Esophagus muscularis mucosa (tissue), 4 donors: ENCODE results near the gene PPARA. TPM values are rescaled to one million over a fixed set of nuclear protein-coding genes. Genes with fewer than 3 reads are reported as not detected.

Source experiments
- DNase-seq: peaks from one replicate; pipeline ENCODE4 v3.0.0-alpha.2; 2017; ENCODE audit errors: extremely low spot score
- H3K27ac ChIP-seq, 4 donors: fragments of 200-600 bp; sonication (generic); replicated peaks in 1 of 4; 1 replicate in 3 of 4; 2 replicates in 1 of 4; pipeline ENCODE4 v1.5.1; 2016 to 2019; ENCODE audit warnings: mild to moderate bottlenecking in 1 of 4
- H3K27me3 ChIP-seq, 4 donors: fragments of 200-600 bp; sonication (generic); one replicate each; pipeline versions ENCODE4 v1.5.1 to v1.6.0; 2016 to 2019
- H3K36me3 ChIP-seq, 4 donors: fragments of 200-600 bp; sonication (generic); one replicate each; pipeline ENCODE4 v1.5.1; 2016 to 2019
- H3K4me1 ChIP-seq, 4 donors: fragments of 200-600 bp; sonication (generic); one replicate each; pipeline ENCODE4 v1.5.1; 2016 to 2019
- H3K4me3 ChIP-seq, 4 donors: fragments of 200-600 bp; sonication (generic); 1 replicate in 2 of 4; 2 replicates in 2 of 4; pipeline ENCODE4 v1.5.1; 2016 to 2019; ENCODE audit warnings: mild to moderate bottlenecking in 4 of 4, moderate library complexity in 1 of 4
- H3K9me3 ChIP-seq, 4 donors: fragments of 200-600 bp; sonication (generic); 1 replicate in 3 of 4; 2 replicates in 1 of 4; pipeline ENCODE4 v1.5.1; 2016 to 2019
- CTCF ChIP-seq, 3 experiments: fragments of 200-600 bp in 2 of 3; fragments of 450-650 bp in 1 of 3; sonication (generic) in 2 of 3; IDR thresholded peaks; one replicate each; pipeline ENCODE4 v1.5.1; 2017 to 2019; ENCODE audit warnings: antibody characterized with exemption in 3 of 3, mild to moderate bottlenecking in 2 of 3, moderate library complexity in 1 of 3
- EP300 ChIP-seq: sonication (generic); formaldehyde crosslinking; IDR thresholded peaks from one replicate; pipeline ENCODE4 v1.6.1; 2017; ENCODE audit warnings: antibody characterized with exemption
- POLR2A ChIP-seq: fragments of 450-650 bp; IDR thresholded peaks from one replicate; pipeline ENCODE4 v1.6.1; 2017; ENCODE audit warnings: antibody characterized with exemption, moderate library complexity, mild to moderate bottlenecking, low read depth
- POLR2AphosphoS5 ChIP-seq, 2 donors: sonication (generic); formaldehyde crosslinking; IDR thresholded peaks; one replicate each; pipeline ENCODE4 v1.6.1; 2017; ENCODE audit warnings: antibody characterized with exemption in 2 of 2
- WGBS: methylation state at CpG from one replicate; pipeline ENCODE4 v1.1.5; 2018; 5-methylcytosine and 5-hydroxymethylcytosine counted together
- intact Hi-C: fragments of 100-400 bp; cut with DNase I; formaldehyde crosslinking; loops from one replicate; pipeline ENCODE4 v1.15.1; 2023
- total RNA-seq, 4 donors: library from RNA; depleted of rRNA; stranded (reverse); fragments of >200 nt; gene quantifications; one replicate each; pipeline versions ENCODE4 v1.1.0 to v1.2.1, GENCODE V29; 2016

The PPARA gene
- total RNA-seq, 4 donors from 2014 or later = 17.0 to 50.9 (median 26.8) TPM

GRCh38 chr22:46276563-46276962 is 126.2 kb downstream of the PPARA start:
- Histone ChIP-seq H3K27me3 (no peaks in the 10 kb centered on the region), H3K4me1 (peaks cover 0 to 14% (median 0%) of the 10 kb centered on the region in 4 donors), H3K27ac (no peak overlapping the region), H3K36me3 (peaks cover 79 to 100% (median 96%) of the 10 kb centered on the region in 4 donors), H3K4me3 (no peak overlapping the region), H3K9me3 (no peaks in the 10 kb centered on the region)
- no peak for DNase-seq
- WGBS = 94% methylated on average over 7 of the region's 7 CpGs
- intact Hi-C loops = no loop called here
- TF ChIP-seq EP300 (no peak), CTCF (IDR thresholded peaks at IDR 0.05) (no peak), POLR2A (no peak), POLR2AphosphoS5 (IDR thresholded peaks at IDR 0.05) (no peak)

GRCh38 chr22:46278656-46279645 is 128.6 kb downstream of the PPARA start:
- Histone ChIP-seq H3K4me3 (no peak overlapping the region), H3K4me1 (peaks cover 0 to 14% (median 0%) of the 10 kb centered on the region in 4 donors), H3K27me3 (no peaks in the 10 kb centered on the region), H3K9me3 (no peaks in the 10 kb centered on the region), H3K27ac (no peak overlapping the region), H3K36me3 (peaks cover 83 to 100% (median 96%) of the 10 kb centered on the region in 4 donors)
- TF ChIP-seq POLR2A = no peak
- intact Hi-C loops = no loop called here
- WGBS = 92% methylated on average over 19 of the region's 22 CpGs
- DNase-seq = no peak

GRCh38 chr22:46280063-46280817 is 129.9 kb downstream of the PPARA start:
- no peak overlapping the region for H3K4me3 ChIP-seq
- intact Hi-C loops = no loop called here
- H3K27me3 ChIP-seq = no peaks in the 10 kb centered on the region
- H3K9me3 ChIP-seq = no peaks in the 10 kb centered on the region
- peaks cover 0 to 14% (median 0%) of the 10 kb centered on the region in 4 donors for H3K4me1 ChIP-seq
- H3K27ac ChIP-seq = no peak overlapping the region
- no peak for DNase-seq
- H3K36me3 ChIP-seq = peaks cover 83 to 100% (median 96%) of the 10 kb centered on the region in 4 donors
- WGBS = 100% methylated on average over 2 of the region's 12 CpGs
- TF ChIP-seq POLR2AphosphoS5 (IDR thresholded peaks at IDR 0.05) = no peak
- TF ChIP-seq CTCF (IDR thresholded peaks at IDR 0.05) = no peak
- TF ChIP-seq POLR2A = no peak
- TF ChIP-seq EP300 = no peak

- TF ChIP-seq EP300 = no peak
- no peak for TF ChIP-seq POLR2A
- TF ChIP-seq CTCF (IDR thresholded peaks at IDR 0.05) = no peak
- TF ChIP-seq POLR2AphosphoS5 (IDR thresholded peaks at IDR 0.05) = no peak
- Histone ChIP-seq H3K27me3 (no peaks in the 10 kb centered on the region), H3K27ac (no peak overlapping the region), H3K9me3 (no peaks in the 10 kb centered on the region), H3K4me3 (no peak overlapping the region), H3K36me3 (peaks cover 85 to 100% (median 96%) of the 10 kb centered on the region in 4 donors), H3K4me1 (peaks cover 0 to 14% (median 0%) of the 10 kb centered on the region in 4 donors)
- DNase-seq = no peak
- intact Hi-C loops = no loop called here
- WGBS = 72% methylated on average over 15 of the region's 19 CpGs
Observed at GRCh38 chr22:46280999-46281623, 130.8 kb downstream of the PPARA start.
